T-cell (primary cell): Measurements from ENCODE around the gene CARS1. TPM values are rescaled to one million over a fixed set of nuclear protein-coding genes. Genes with fewer than 3 reads are reported as not detected.

Source experiments
- ATAC-seq, 4 experiments: fragments of 200-7000 bp in 3 of 4; fragments of 150-1000 bp in 1 of 4; cut with Tn5 transposase; replicated peaks in 1 of 4; 1 replicate in 3 of 4; 2 replicates in 1 of 4; pipeline ENCODE4 v1.10.0; 2021; ENCODE audit warnings: moderate library complexity in 3 of 4, mild to moderate bottlenecking in 2 of 4, moderate number of reproducible peaks in 1 of 4
- CTCF ChIA-PET, 2 donors: fragments of 300-600 bp; sonication (Branson Sonifier 250); formaldehyde crosslinking; loops; one replicate each; lab custom pipeline; 2022; ENCODE audit warnings: antibody characterized with exemption in 2 of 2; lab: Charles Lee
- POLR2A ChIA-PET, 2 donors: fragments of 300-600 bp; sonication (Branson Sonifier 250); formaldehyde crosslinking; loops; one replicate each; lab custom pipeline; 2022; ENCODE audit warnings: antibody characterized with exemption in 2 of 2; lab: Charles Lee
- DNase-seq, 35 experiments: peaks; one replicate each; pipeline versions ENCODE4 v3.0.0 to v3.0.0-alpha.2; 2013 to 2023
- H3K27ac ChIP-seq: one replicate; pipeline ENCODE4 v1.5.1; 2013; ENCODE audit warnings: low read length
- H3K27me3 ChIP-seq, 2 experiments: replicated peaks in 1 of 2; 1 replicate in 1 of 2; 2 replicates in 1 of 2; pipeline versions ENCODE4 v1.6.1 to v1.7.0; 2013; ENCODE audit warnings: low read length in 1 of 2, mixed read lengths in 1 of 2; ENCODE audit not compliant: control insufficient read depth in 2 of 2, insufficient read depth in 2 of 2; ENCODE audit errors: extremely low read depth in 1 of 2
- H3K36me3 ChIP-seq, 2 donors: 1 replicate in 1 of 2; 2 replicates in 1 of 2; pipeline versions ENCODE4 v1.6.1 to v1.7.0; 2013; ENCODE audit warnings: low read length in 1 of 2; ENCODE audit not compliant: control insufficient read depth in 2 of 2, insufficient read depth in 1 of 2; ENCODE audit errors: extremely low read depth in 1 of 2
- H3K4me1 ChIP-seq, 2 experiments: 1 replicate in 1 of 2; 2 replicates in 1 of 2; pipeline versions ENCODE4 v1.6.1 to v1.7.0; 2013; ENCODE audit warnings: low read length in 2 of 2, mixed read lengths in 1 of 2; ENCODE audit not compliant: insufficient read depth in 2 of 2, control insufficient read depth in 1 of 2; ENCODE audit errors: extremely low read depth in 1 of 2
- H3K4me3 ChIP-seq, 2 donors: 1 replicate in 1 of 2; 2 replicates in 1 of 2; pipeline versions ENCODE4 v1.5.1 to v1.7.0; 2013; ENCODE audit warnings: mild to moderate bottlenecking in 2 of 2, low read length in 1 of 2, moderate library complexity in 1 of 2; ENCODE audit not compliant: control insufficient read depth in 1 of 2; ENCODE audit errors: extremely low read depth in 1 of 2
- H3K9me3 ChIP-seq: 2 replicates; pipeline ENCODE4 v1.7.0; 2013
- H3K27ac Mint-ChIP-seq, 2 donors: one replicate each; pipeline ENCODE4 v1.8.0; 2020 to 2021; ENCODE audit warnings: mild to moderate bottlenecking in 2 of 2, mixed read lengths in 2 of 2
- H3K27me3 Mint-ChIP-seq, 2 donors: one replicate each; pipeline ENCODE4 v1.8.0; 2021 to 2022; ENCODE audit warnings: mixed read lengths in 2 of 2
- H3K36me3 Mint-ChIP-seq: one replicate; pipeline ENCODE4 v1.8.0; 2021; ENCODE audit warnings: mixed read lengths
- H3K4me1 Mint-ChIP-seq, 3 donors: one replicate each; pipeline ENCODE4 v1.8.0; 2020 to 2022; ENCODE audit warnings: mixed read lengths in 3 of 3, mild to moderate bottlenecking in 1 of 3
- H3K4me3 Mint-ChIP-seq, 3 donors: one replicate each; pipeline ENCODE4 v1.8.0; 2020 to 2022; ENCODE audit warnings: mild to moderate bottlenecking in 3 of 3, mixed read lengths in 3 of 3, moderate library complexity in 3 of 3
- H3K9me3 Mint-ChIP-seq, 3 donors: one replicate each; pipeline ENCODE4 v1.8.0; 2020 to 2022; ENCODE audit warnings: mixed read lengths in 3 of 3
- WGBS: methylation state at CpG from one replicate; pipeline ENCODE4 v1.1.5; 2013; ENCODE audit warnings: missing lambda C conversion rate; ENCODE audit not compliant: insufficient coverage; 5-methylcytosine and 5-hydroxymethylcytosine counted together
- total RNA-seq, 35 experiments: library from RNA in 6 of 35; stranded (reverse) in 6 of 35; fragments of 120-200 nt in 1 of 35; gene quantifications; one replicate each; pipeline versions ENCODE4 v1.2.1 to v1.2.4 and lab custom pipeline; 2013 to 2026

Gene CARS1
- total RNA-seq, 5 donors from 2014 or later (not counting 1 experiment from before 2014, with no cell fraction given): 45.3 to 113 (median 109) TPM

GRCh38 chr11:3085052-3085451 is 27.8 kb upstream of the CARS1 start:
- DNase-seq (no peak), ATAC-seq (no peak)
- no peak overlapping the region for H3K4me3 Mint-ChIP-seq
- POLR2A ChIA-PET: no interaction called here
- no peaks in the 10 kb centered on the region for H3K36me3 ChIP-seq
- H3K27me3 Mint-ChIP-seq: peaks cover 4 to 5% of the 10 kb centered on the region in 2 donors
- CTCF ChIA-PET: no interaction called here
- H3K4me1 ChIP-seq: no peaks in the 10 kb centered on the region
- 85% methylated on average over 3 of the region's 5 CpGs for WGBS
- no peak overlapping the region for H3K27ac ChIP-seq
- no peak overlapping the region for H3K27ac Mint-ChIP-seq
- H3K27me3 ChIP-seq: peaks cover 0 to 25% of the 10 kb centered on the region in 2 experiments
- H3K4me3 ChIP-seq: no peak overlapping the region
- H3K9me3 ChIP-seq: no peaks in the 10 kb centered on the region
- no peaks in the 10 kb centered on the region for H3K9me3 Mint-ChIP-seq
- no peaks in the 10 kb centered on the region for H3K36me3 Mint-ChIP-seq
- no peaks in the 10 kb centered on the region for H3K4me1 Mint-ChIP-seq

- Histone ChIP-seq H3K27ac (no peak overlapping the region), H3K4me1 (no peaks in the 10 kb centered on the region), H3K4me3 (no peak overlapping the region), H3K27me3 (peaks cover 0 to 32% of the 10 kb centered on the region in 2 experiments), H3K9me3 (no peaks in the 10 kb centered on the region), H3K36me3 (no peaks in the 10 kb centered on the region)
- DNase-seq (no peak), ATAC-seq (no peak)
- peaks cover 5 to 8% of the 10 kb centered on the region in 2 donors for H3K27me3 Mint-ChIP-seq
- H3K4me1 Mint-ChIP-seq: no peaks in the 10 kb centered on the region
- H3K27ac Mint-ChIP-seq: no peak overlapping the region
- H3K4me3 Mint-ChIP-seq: no peak overlapping the region
- POLR2A ChIA-PET: no interaction called here
- no peaks in the 10 kb centered on the region for H3K9me3 Mint-ChIP-seq
- WGBS: no CpG with 5 or more reads among the region's 8 CpGs
- H3K36me3 Mint-ChIP-seq: no peaks in the 10 kb centered on the region
- CTCF ChIA-PET: no interaction called here
These were observed 26.1 kb upstream of the CARS1 start for GRCh38 chr11:3083321-3083720.

GRCh38 chr11:3081386-3081751 is 24.1 kb upstream of the CARS1 start:
- CTCF ChIA-PET: no interaction called here

GRCh38 chr11:3080733-3081385 is 23.6 kb upstream of the CARS1 start:
- no peak overlapping the region for H3K27ac Mint-ChIP-seq
- H3K4me1 ChIP-seq: no peaks in the 10 kb centered on the region
- ATAC-seq: no peak
- H3K36me3 ChIP-seq: no peaks in the 10 kb centered on the region
- H3K27me3 Mint-ChIP-seq: peaks cover 8% of the 10 kb centered on the region in 2 donors
- H3K4me3 ChIP-seq: no peak overlapping the region
- 85% methylated on average over 8 of the region's 13 CpGs for WGBS
- ChIA-PET POLR2A (no interaction called here), CTCF (no interaction called here)
- H3K9me3 ChIP-seq: no peaks in the 10 kb centered on the region
- no peaks in the 10 kb centered on the region for H3K4me1 Mint-ChIP-seq
- no peaks in the 10 kb centered on the region for H3K9me3 Mint-ChIP-seq
- H3K36me3 Mint-ChIP-seq: no peaks in the 10 kb centered on the region
- no peak overlapping the region for H3K4me3 Mint-ChIP-seq
- H3K27me3 ChIP-seq: peaks cover 0 to 28% of the 10 kb centered on the region in 2 experiments
- DNase-seq: no peak
- H3K27ac ChIP-seq: no peak overlapping the region

More at GRCh38 chr11:3081386-3081751, 24.1 kb upstream of the CARS1 start:
- Histone ChIP-seq H3K27ac (no peak overlapping the region), H3K4me1 (no peaks in the 10 kb centered on the region), H3K27me3 (peaks cover 0 to 31% of the 10 kb centered on the region in 2 experiments), H3K9me3 (no peaks in the 10 kb centered on the region), H3K4me3 (no peak overlapping the region), H3K36me3 (no peaks in the 10 kb centered on the region)
- H3K4me3 Mint-ChIP-seq: no peak overlapping the region
- peaks cover 8 to 9% of the 10 kb centered on the region in 2 donors for H3K27me3 Mint-ChIP-seq
- no peaks in the 10 kb centered on the region for H3K9me3 Mint-ChIP-seq
- POLR2A ChIA-PET: no interaction called here
- H3K4me1 Mint-ChIP-seq: no peaks in the 10 kb centered on the region
- ATAC-seq (no peak), DNase-seq (no peak)
- no peaks in the 10 kb centered on the region for H3K36me3 Mint-ChIP-seq
- no peak overlapping the region for H3K27ac Mint-ChIP-seq
- no CpG with 5 or more reads among the region's 6 CpGs for WGBS

GRCh38 chr11:3080104-3080503 is 22.9 kb upstream of the CARS1 start:
- H3K27ac ChIP-seq: no peak overlapping the region
- Mint-ChIP-seq H3K27me3 (peaks cover 5 to 8% of the 10 kb centered on the region in 2 donors), H3K4me3 (no peak overlapping the region), H3K4me1 (no peaks in the 10 kb centered on the region), H3K9me3 (no peaks in the 10 kb centered on the region), H3K36me3 (no peaks in the 10 kb centered on the region), H3K27ac (no peak overlapping the region)
- H3K4me1 ChIP-seq: no peaks in the 10 kb centered on the region
- H3K9me3 ChIP-seq: no peaks in the 10 kb centered on the region
- no peak for ATAC-seq
- ChIA-PET CTCF (no interaction called here), POLR2A (no interaction called here)
- no CpG with 5 or more reads among the region's 1 CpG for WGBS
- peaks cover 0 to 26% of the 10 kb centered on the region in 2 experiments for H3K27me3 ChIP-seq
- DNase-seq: no peak
- no peak overlapping the region for H3K4me3 ChIP-seq
- no peaks in the 10 kb centered on the region for H3K36me3 ChIP-seq

- peaks cover 0 to 15% of the 10 kb centered on the region in 2 experiments for H3K27me3 ChIP-seq
- no peaks in the 10 kb centered on the region for H3K4me1 ChIP-seq
- Mint-ChIP-seq H3K4me1 (no peaks in the 10 kb centered on the region), H3K36me3 (no peaks in the 10 kb centered on the region), H3K27me3 (peaks cover 5 to 8% of the 10 kb centered on the region in 2 donors), H3K9me3 (no peaks in the 10 kb centered on the region), H3K4me3 (no peak overlapping the region), H3K27ac (no peak overlapping the region)
- no peak overlapping the region for H3K4me3 ChIP-seq
- H3K36me3 ChIP-seq: no peaks in the 10 kb centered on the region
- H3K9me3 ChIP-seq: no peaks in the 10 kb centered on the region
- ATAC-seq (no peak), DNase-seq (no peak)
- POLR2A ChIA-PET: no interaction called here
- H3K27ac ChIP-seq: no peak overlapping the region
- CTCF ChIA-PET: no interaction called here
- WGBS: 83% methylated on average over 10 of the region's 16 CpGs
These were observed 20.7 kb upstream of the CARS1 start for GRCh38 chr11:3077846-3078440.
